Measurements from ENCODE around the gene BRSK1. TPM values are rescaled to one million over a fixed set of nuclear protein-coding genes. Genes with fewer than 3 reads are reported as not detected.
A peak's percentile ranks its signal among the peaks of the same experiment; 100 is the strongest.

BRSK1 gene
- total and polyA plus RNA-seq, 2 of the 13 experiments (the other 11 are each of a cell fraction or from before 2014, with no cell fraction given): 0.18 to 1.2 TPM

DNA sequence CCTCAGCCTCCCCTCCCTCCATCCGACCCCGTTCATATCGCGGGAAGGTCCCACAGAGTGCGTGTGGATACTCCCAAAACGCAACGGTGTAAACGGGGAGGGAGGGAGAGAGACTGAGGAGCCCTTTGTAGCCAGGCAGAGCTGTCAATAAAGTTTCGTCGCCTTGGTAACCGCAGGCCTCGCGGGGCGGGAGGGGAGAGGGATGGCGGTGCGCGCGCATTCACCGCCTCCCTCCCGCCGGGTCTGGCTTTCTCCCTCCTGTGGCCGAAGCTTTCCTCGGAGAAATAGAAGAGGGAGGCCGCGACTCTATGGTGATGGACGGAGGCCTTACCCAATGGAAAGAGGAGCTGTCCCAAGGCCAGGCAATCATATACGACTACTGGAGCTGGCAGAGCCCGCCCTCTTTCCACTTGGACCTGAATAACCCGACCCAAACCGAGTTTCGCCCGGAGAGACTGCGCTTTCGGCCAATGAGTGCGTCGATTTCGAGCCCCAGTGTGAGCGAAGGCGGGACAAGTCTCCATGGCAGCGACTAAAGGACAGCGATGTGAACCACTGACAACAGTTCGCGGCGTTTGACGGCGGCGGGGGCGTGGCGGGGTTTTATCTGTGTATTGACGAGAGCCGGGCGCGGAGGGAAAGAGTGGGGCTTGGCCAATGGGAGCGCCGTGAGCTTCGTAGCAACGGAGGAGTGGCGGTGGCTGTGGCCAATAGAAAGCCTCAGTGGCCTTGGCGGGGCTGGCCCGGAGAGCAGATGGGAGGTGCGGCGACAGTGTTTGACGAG, 55.5 kb downstream of the BRSK1 start, which contains the start of gene KMT5C (continued):
- TF ChIP-seq, protein P1, sequence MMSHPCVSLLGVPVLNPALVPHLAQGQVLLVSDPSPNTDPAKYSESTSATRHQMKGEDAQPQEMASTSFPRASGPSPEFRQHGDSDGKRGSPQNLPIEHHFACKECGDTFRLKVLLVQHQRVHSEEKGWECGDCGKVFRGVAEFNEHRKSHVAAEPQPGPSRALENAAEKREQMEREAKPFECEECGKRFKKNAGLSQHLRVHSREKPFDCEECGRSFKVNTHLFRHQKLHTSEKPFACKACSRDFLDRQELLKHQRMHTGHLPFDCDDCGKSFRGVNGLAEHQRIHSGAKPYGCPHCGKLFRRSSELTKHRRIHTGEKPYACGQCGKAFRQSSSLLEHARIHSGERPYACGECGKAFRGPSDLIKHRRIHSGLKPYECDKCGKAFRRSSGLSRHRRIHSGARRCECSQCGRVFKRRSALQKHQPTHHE (CRISPR knock-in tag; IDR thresholded peaks at IDR 0.05; ENCODE audit: borderline replicate concordance): no peak
- 0 out of 2 replicates have a peak, but pooled peaks have one; percentile 41 for TF ChIP-seq KDM3A (CRISPR knock-in tag; IDR thresholded peaks at IDR 0.05; ENCODE audit: low read depth)
- TF ChIP-seq, protein P2, sequence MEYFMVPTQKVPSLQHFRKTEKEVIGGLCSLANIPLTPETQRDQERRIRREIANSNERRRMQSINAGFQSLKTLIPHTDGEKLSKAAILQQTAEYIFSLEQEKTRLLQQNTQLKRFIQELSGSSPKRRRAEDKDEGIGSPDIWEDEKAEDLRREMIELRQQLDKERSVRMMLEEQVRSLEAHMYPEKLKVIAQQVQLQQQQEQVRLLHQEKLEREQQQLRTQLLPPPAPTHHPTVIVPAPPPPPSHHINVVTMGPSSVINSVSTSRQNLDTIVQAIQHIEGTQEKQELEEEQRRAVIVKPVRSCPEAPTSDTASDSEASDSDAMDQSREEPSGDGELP (IDR thresholded peaks at IDR 0.05; ENCODE audit: borderline replicate concordance, low read depth): peak; percentile 41; the same call in 1 of the 2 replicates
- 0 out of 2 replicates have a peak, but pooled peaks have one; percentile 33 for TF ChIP-seq BORCS8-MEF2B (CRISPR knock-in tag; IDR thresholded peaks at IDR 0.05)
- 0 out of 2 replicates have a peak, but pooled peaks have one; percentile 4 for TF ChIP-seq KDM1A (CRISPR knock-in tag; IDR thresholded peaks at IDR 0.05)
- TF ChIP-seq ZNF773 (CRISPR knock-in tag; IDR thresholded peaks at IDR 0.05; ENCODE audit: borderline replicate concordance): no peak
- TF ChIP-seq, protein P3, sequence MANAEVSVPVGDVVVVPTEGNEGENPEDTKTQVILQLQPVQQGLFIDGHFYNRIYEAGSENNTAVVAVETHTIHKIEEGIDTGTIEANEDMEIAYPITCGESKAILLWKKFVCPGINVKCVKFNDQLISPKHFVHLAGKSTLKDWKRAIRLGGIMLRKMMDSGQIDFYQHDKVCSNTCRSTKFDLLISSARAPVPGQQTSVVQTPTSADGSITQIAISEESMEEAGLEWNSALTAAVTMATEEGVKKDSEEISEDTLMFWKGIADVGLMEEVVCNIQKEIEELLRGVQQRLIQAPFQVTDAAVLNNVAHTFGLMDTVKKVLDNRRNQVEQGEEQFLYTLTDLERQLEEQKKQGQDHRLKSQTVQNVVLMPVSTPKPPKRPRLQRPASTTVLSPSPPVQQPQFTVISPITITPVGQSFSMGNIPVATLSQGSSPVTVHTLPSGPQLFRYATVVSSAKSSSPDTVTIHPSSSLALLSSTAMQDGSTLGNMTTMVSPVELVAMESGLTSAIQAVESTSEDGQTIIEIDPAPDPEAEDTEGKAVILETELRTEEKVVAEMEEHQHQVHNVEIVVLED (CRISPR knock-in tag; IDR thresholded peaks at IDR 0.05; ENCODE audit: borderline replicate concordance): peak; percentile 28; the same call in 1 of the 2 replicates
- TF ChIP-seq CREB1 (IDR thresholded peaks at IDR 0.05): peak; percentile 95
- TF ChIP-seq CREB1 (CRISPR knock-in tag; IDR thresholded peaks at IDR 0.05): peak; percentile 96
- TF ChIP-seq ZNF816 (CRISPR knock-in tag; IDR thresholded peaks at IDR 0.05; ENCODE audit: borderline replicate concordance): no peak
- no peak; the same call in 1 of the 2 replicates for TF ChIP-seq KDM5A (IDR thresholded peaks at IDR 0.05; ENCODE audit: borderline replicate concordance, low read length)
- no peak for TF ChIP-seq ZNF619 (CRISPR knock-in tag; IDR thresholded peaks at IDR 0.05)
- no peak for TF ChIP-seq HIVEP1 (CRISPR knock-in tag; IDR thresholded peaks at IDR 0.05)
- peak; percentile 19; the same call in 1 of the 2 replicates for TF ChIP-seq RAD21 (CRISPR knock-in tag; IDR thresholded peaks at IDR 0.05)
- peak; percentile 7; the same call in 1 of the 2 replicates for TF ChIP-seq MED1 (CRISPR knock-in tag; IDR thresholded peaks at IDR 0.05)
- TF ChIP-seq, protein P4, sequence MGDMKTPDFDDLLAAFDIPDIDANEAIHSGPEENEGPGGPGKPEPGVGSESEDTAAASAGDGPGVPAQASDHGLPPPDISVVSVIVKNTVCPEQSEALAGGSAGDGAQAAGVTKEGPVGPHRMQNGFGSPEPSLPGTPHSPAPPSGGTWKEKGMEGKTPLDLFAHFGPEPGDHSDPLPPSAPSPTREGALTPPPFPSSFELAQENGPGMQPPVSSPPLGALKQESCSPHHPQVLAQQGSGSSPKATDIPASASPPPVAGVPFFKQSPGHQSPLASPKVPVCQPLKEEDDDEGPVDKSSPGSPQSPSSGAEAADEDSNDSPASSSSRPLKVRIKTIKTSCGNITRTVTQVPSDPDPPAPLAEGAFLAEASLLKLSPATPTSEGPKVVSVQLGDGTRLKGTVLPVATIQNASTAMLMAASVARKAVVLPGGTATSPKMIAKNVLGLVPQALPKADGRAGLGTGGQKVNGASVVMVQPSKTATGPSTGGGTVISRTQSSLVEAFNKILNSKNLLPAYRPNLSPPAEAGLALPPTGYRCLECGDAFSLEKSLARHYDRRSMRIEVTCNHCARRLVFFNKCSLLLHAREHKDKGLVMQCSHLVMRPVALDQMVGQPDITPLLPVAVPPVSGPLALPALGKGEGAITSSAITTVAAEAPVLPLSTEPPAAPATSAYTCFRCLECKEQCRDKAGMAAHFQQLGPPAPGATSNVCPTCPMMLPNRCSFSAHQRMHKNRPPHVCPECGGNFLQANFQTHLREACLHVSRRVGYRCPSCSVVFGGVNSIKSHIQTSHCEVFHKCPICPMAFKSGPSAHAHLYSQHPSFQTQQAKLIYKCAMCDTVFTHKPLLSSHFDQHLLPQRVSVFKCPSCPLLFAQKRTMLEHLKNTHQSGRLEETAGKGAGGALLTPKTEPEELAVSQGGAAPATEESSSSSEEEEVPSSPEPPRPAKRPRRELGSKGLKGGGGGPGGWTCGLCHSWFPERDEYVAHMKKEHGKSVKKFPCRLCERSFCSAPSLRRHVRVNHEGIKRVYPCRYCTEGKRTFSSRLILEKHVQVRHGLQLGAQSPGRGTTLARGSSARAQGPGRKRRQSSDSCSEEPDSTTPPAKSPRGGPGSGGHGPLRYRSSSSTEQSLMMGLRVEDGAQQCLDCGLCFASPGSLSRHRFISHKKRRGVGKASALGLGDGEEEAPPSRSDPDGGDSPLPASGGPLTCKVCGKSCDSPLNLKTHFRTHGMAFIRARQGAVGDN (CRISPR knock-in tag; IDR thresholded peaks at IDR 0.05): peak; percentile 63
- peak; percentile 14 for TF ChIP-seq SKI (IDR thresholded peaks at IDR 0.05; ENCODE audit: partially characterized antibody)
- TF ChIP-seq, protein P5, sequence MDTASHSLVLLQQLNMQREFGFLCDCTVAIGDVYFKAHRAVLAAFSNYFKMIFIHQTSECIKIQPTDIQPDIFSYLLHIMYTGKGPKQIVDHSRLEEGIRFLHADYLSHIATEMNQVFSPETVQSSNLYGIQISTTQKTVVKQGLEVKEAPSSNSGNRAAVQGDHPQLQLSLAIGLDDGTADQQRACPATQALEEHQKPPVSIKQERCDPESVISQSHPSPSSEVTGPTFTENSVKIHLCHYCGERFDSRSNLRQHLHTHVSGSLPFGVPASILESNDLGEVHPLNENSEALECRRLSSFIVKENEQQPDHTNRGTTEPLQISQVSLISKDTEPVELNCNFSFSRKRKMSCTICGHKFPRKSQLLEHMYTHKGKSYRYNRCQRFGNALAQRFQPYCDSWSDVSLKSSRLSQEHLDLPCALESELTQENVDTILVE (CRISPR knock-in tag; IDR thresholded peaks at IDR 0.05): peak; percentile 44; the same call in 1 of the 2 replicates
- no peak for TF ChIP-seq FOXM1 (CRISPR knock-in tag; IDR thresholded peaks at IDR 0.05)
- TF ChIP-seq ZNF446 (CRISPR knock-in tag; IDR thresholded peaks at IDR 0.05): no peak
- 0 out of 2 replicates have a peak, but pooled peaks have one; percentile 15 for TF ChIP-seq HDAC2 (CRISPR knock-in tag; IDR thresholded peaks at IDR 0.05)
